IMR-90 (cell line): ENCODE measurements around the gene MRPL44. TPM values are rescaled to one million over a fixed set of nuclear protein-coding genes. Genes with fewer than 3 reads are reported as not detected.

Experiments
- ATAC-seq: fragments of 200-7000 bp; cut with Tn5 transposase; 2 replicates; pipeline ENCODE4 v1.9.1; 2020; ENCODE audit warnings: low read depth, mild to moderate bottlenecking, moderate library complexity
- BruUV-seq: library from RNA; stranded (reverse); fragments of 400-500 nt; replicated peaks from 2 replicates; lab custom pipeline; 2021; lab: Mats Ljungman, UMichigan
- CTCF ChIA-PET: fragments of 300-600 bp; formaldehyde crosslinking; extraction: SDS; loops from one replicate; lab custom pipeline; 2021; ENCODE audit warnings: antibody characterized with exemption; lab: Yijun Ruan, JAX
- POLR2A ChIA-PET: fragments of 300-600 bp; sonication (Branson Sonifier 250); formaldehyde crosslinking; loops from one replicate; lab custom pipeline; 2022; ENCODE audit warnings: antibody characterized with exemption; ENCODE audit not compliant: unreplicated experiment; lab: Charles Lee
- DNase-seq: peaks from one replicate; pipeline ENCODE4 v3.0.0; 2013
- H2AFZ ChIP-seq: replicated peaks from 2 replicates; pipeline ENCODE3; 2013; ENCODE audit warnings: low read length, mild to moderate bottlenecking; ENCODE audit not compliant: poor library complexity
- H2AK5ac ChIP-seq: 2 replicates; pipeline ENCODE4 v1.6.1; 2013; ENCODE audit warnings: low read depth, low read length, inconsistent platforms
- H2AK9ac ChIP-seq: replicated peaks from 2 replicates; pipeline ENCODE3; 2013; ENCODE audit warnings: mild to moderate bottlenecking, low read depth, low read length, moderate library complexity; ENCODE audit not compliant: poor library complexity
- H2BK120ac ChIP-seq: 2 replicates; pipeline ENCODE4 v1.6.1; 2013; ENCODE audit warnings: low read depth, low read length, inconsistent platforms
- H2BK15ac ChIP-seq: 3 replicates; pipeline ENCODE4 v1.6.1; 2013; ENCODE audit warnings: low read depth, low read length, inconsistent platforms
- H2BK20ac ChIP-seq: 2 replicates; pipeline ENCODE4 v1.6.1; 2013; ENCODE audit warnings: low read depth, mild to moderate bottlenecking, inconsistent platforms, low read length, moderate library complexity
- H2BK5ac ChIP-seq: 2 replicates; pipeline ENCODE4 v1.6.1; 2013; ENCODE audit warnings: mild to moderate bottlenecking, low read depth, low read length, inconsistent platforms; ENCODE audit not compliant: poor library complexity, severe bottlenecking
- H3K14ac ChIP-seq: replicated peaks from 2 replicates; pipeline ENCODE4 v1.6.1; 2013; ENCODE audit warnings: low read depth, low read length, inconsistent platforms
- H3K18ac ChIP-seq: 2 replicates; pipeline ENCODE4 v1.6.1; 2013; ENCODE audit warnings: low read depth, low read length, control low read depth
- H3K23ac ChIP-seq: 2 replicates; pipeline ENCODE4 v1.6.1; 2013; ENCODE audit warnings: low read depth, low read length, inconsistent platforms
- H3K27ac ChIP-seq: 2 replicates; pipeline ENCODE4 v1.5.1; 2013; ENCODE audit warnings: mild to moderate bottlenecking, control low read depth, low read length; ENCODE audit not compliant: insufficient read depth
- H3K27me3 ChIP-seq: 2 replicates; pipeline ENCODE4 v1.6.1; 2013; ENCODE audit warnings: low read length; ENCODE audit not compliant: control insufficient read depth, insufficient read depth
- H3K36me3 ChIP-seq: 2 replicates; pipeline ENCODE4 v1.6.1; 2013; ENCODE audit warnings: low read length, mixed read lengths; ENCODE audit not compliant: control insufficient read depth, insufficient read depth
- H3K4ac ChIP-seq: 2 replicates; pipeline ENCODE4 v1.6.1; 2013; ENCODE audit warnings: low read depth, low read length, inconsistent platforms
- H3K4me1 ChIP-seq: 2 replicates; pipeline ENCODE4 v1.6.1; 2013; ENCODE audit warnings: low read length, mixed read lengths; ENCODE audit not compliant: control insufficient read depth, insufficient read depth
- H3K4me2 ChIP-seq: 2 replicates; pipeline ENCODE4 v1.6.1; 2013; ENCODE audit warnings: low read depth, mild to moderate bottlenecking, control low read depth, low read length, moderate library complexity
- H3K4me3 ChIP-seq: 2 replicates; pipeline ENCODE4 v1.5.1; 2013; ENCODE audit warnings: low read depth, mild to moderate bottlenecking, control low read depth, low read length, moderate library complexity; ENCODE audit not compliant: insufficient read depth
- H3K56ac ChIP-seq: 2 replicates; pipeline ENCODE4 v1.6.1; 2013; ENCODE audit warnings: low read length, inconsistent platforms; ENCODE audit not compliant: insufficient read depth; ENCODE audit errors: extremely low read depth
- H3K79me1 ChIP-seq, 2 experiments: 2 replicates each; pipeline ENCODE4 v1.6.1; 2013; ENCODE audit warnings: low read length in 2 of 2, inconsistent platforms in 1 of 2, low read depth in 1 of 2
- H3K9ac ChIP-seq: 2 replicates; pipeline ENCODE4 v1.6.1; 2013; ENCODE audit warnings: low read depth, low read length, control low read depth
- H3K9me1 ChIP-seq: 2 replicates; pipeline ENCODE4 v1.6.1; 2013; ENCODE audit warnings: low read length, inconsistent platforms; ENCODE audit not compliant: insufficient read depth
- H3K9me3 ChIP-seq: 2 replicates; pipeline ENCODE4 v1.6.1; 2013; ENCODE audit warnings: low read length; ENCODE audit not compliant: control insufficient read depth, insufficient read depth
- H4K20me1 ChIP-seq: 2 replicates; pipeline ENCODE4 v1.6.1; 2013; ENCODE audit warnings: low read length, inconsistent platforms; ENCODE audit not compliant: insufficient read depth
- H4K5ac ChIP-seq: 2 replicates; pipeline ENCODE4 v1.6.1; 2013; ENCODE audit warnings: mild to moderate bottlenecking, low read depth, low read length, control low read depth
- H4K8ac ChIP-seq, 2 experiments: 2 replicates each; pipeline ENCODE4 v1.6.1; 2013; ENCODE audit warnings: low read depth in 2 of 2, low read length in 2 of 2, control low read depth in 1 of 2, inconsistent platforms in 1 of 2
- H4K91ac ChIP-seq: 2 replicates; pipeline ENCODE4 v1.6.1; 2013; ENCODE audit warnings: low read depth, low read length, inconsistent platforms; ENCODE audit not compliant: insufficient read depth
- BHLHE40 ChIP-seq: fragments of 150-350 bp; IDR thresholded peaks from 2 replicates; pipeline ENCODE4 v1.6.1; 2016; ENCODE audit warnings: mild to moderate bottlenecking, low read depth, low read length
- CEBPB ChIP-seq: IDR thresholded peaks from 2 replicates; pipeline ENCODE4 v1.6.1; 2012; ENCODE audit warnings: low read depth, low read length, improper control_type of control experiment
- CTCF ChIP-seq: conservative IDR thresholded peaks from 2 replicates; pipeline ENCODE4 v1.5.1; 2012; ENCODE audit warnings: mild to moderate bottlenecking, low read depth, low read length, improper control_type of control experiment
- FOS ChIP-seq: fragments of 150-350 bp; IDR thresholded peaks from 2 replicates; pipeline ENCODE4 v1.6.1; 2016; ENCODE audit warnings: low read depth, low read length
- MAFK ChIP-seq: IDR thresholded peaks from 2 replicates; pipeline ENCODE4 v1.6.1; 2012; ENCODE audit warnings: low read depth, low read length, improper control_type of control experiment
- MAZ ChIP-seq: IDR thresholded peaks from 2 replicates; pipeline ENCODE4 v1.6.1; 2012; ENCODE audit warnings: low read depth, mild to moderate bottlenecking, low read length, improper control_type of control experiment, moderate library complexity, borderline replicate concordance
- MXI1 ChIP-seq: IDR thresholded peaks from 2 replicates; pipeline ENCODE4 v1.6.1; 2012; ENCODE audit warnings: low read depth, mild to moderate bottlenecking, low read length, moderate library complexity, borderline replicate concordance
- NFE2L2 ChIP-seq: fragments of 150-350 bp; IDR thresholded peaks from 2 replicates; pipeline ENCODE4 v1.6.1; 2016; ENCODE audit warnings: low read depth, mild to moderate bottlenecking, low read length
- POLR2A ChIP-seq: IDR thresholded peaks from 2 replicates; pipeline ENCODE4 v1.6.1; 2012; ENCODE audit warnings: mild to moderate bottlenecking, low read depth, low read length
- RAD21 ChIP-seq: IDR thresholded peaks from 2 replicates; pipeline ENCODE4 v1.6.1; 2012; ENCODE audit warnings: low read length, improper control_type of control experiment
- RCOR1 ChIP-seq: IDR thresholded peaks from 2 replicates; pipeline ENCODE4 v1.6.1; 2012; ENCODE audit warnings: mild to moderate bottlenecking, low read length, improper control_type of control experiment; ENCODE audit not compliant: insufficient replicate concordance
- RFX5 ChIP-seq: IDR thresholded peaks from 2 replicates; pipeline ENCODE4 v1.8.0; 2012; ENCODE audit warnings: low read depth, mild to moderate bottlenecking, low read length, moderate library complexity
- SMC3 ChIP-seq: fragments of 150-350 bp; IDR thresholded peaks from 2 replicates; pipeline ENCODE4 v1.6.1; 2016; ENCODE audit warnings: low read depth, mild to moderate bottlenecking, antibody characterized with exemption, low read length, moderate library complexity
- USF2 ChIP-seq: fragments of 150-350 bp; IDR thresholded peaks from 2 replicates; pipeline ENCODE4 v1.6.1; 2017; ENCODE audit warnings: mild to moderate bottlenecking, antibody characterized with exemption, low read length, low read depth
- WGBS, 2 experiments: methylation state at CpG; one replicate each; pipeline versions ENCODE4 v1.1.5 to v1.1.7; 2013; ENCODE audit warnings: missing lambda C conversion rate in 2 of 2; ENCODE audit not compliant: insufficient read length in 1 of 2; ENCODE audit errors: extremely low coverage in 2 of 2; 5-methylcytosine and 5-hydroxymethylcytosine counted together
- dilution Hi-C: fragments of 300-500 bp; cut with HindIII; formaldehyde crosslinking; loops from one replicate; pipeline ENCODE4 v1.14.3; 2018; ENCODE audit warnings: low sequenced_read_pairs; ENCODE audit not compliant: unreplicated experiment
- in situ Hi-C: fragments of 300-500 bp; cut with MboI; formaldehyde crosslinking; loops from 3 replicates; pipeline ENCODE4 v1.14.3; 2019; ENCODE audit warnings: low sequenced_read_pairs, inconsistent platforms, mixed read lengths
- intact Hi-C: fragments of 100-400 bp; cut with micrococcal nuclease; formaldehyde crosslinking; loops from 2 replicates; pipeline ENCODE4 v1.10.0; 2022
- polyA plus RNA-seq, 3 experiments: library from polyadenylated mRNA; depleted of rRNA; stranded (reverse); fragments of >200 nt; gene quantifications; 2 replicates each; pipeline ENCODE4 v1.2.3, GENCODE V29; 2012; ENCODE audit warnings: low replicate concordance in 1 of 3
- total RNA-seq: library from RNA; depleted of rRNA; stranded (reverse); fragments of >200 nt; gene quantifications from 2 replicates; pipeline ENCODE4 v1.2.3, GENCODE V29; 2012

The MRPL44 gene
- total and polyA plus RNA-seq, 2 of the 4 experiments (the other 2 are of a cell fraction) = 18.6 to 20.1 TPM

- dilution Hi-C loops = no loop called here
These were observed 32.1 kb downstream of the MRPL44 start for GRCh38 chr2:223989206-223989855.

More at GRCh38 chr2:223989206-223989855, 32.1 kb downstream of the MRPL44 start:
- no peak overlapping the region for H3K14ac ChIP-seq
- H3K4me1 ChIP-seq = peaks cover 7% of the 10 kb centered on the region; the same call in 1 of the 2 replicates
- no peaks in the 10 kb centered on the region for H3K9me3 ChIP-seq
- H4K5ac ChIP-seq = no peak overlapping the region
- no peak overlapping the region for H2BK15ac ChIP-seq
- intact Hi-C loops = no loop called here
- no peaks in the 10 kb centered on the region for H4K20me1 ChIP-seq
- WGBS, 2 experiments = 87% methylated on average over 6 of the region's 10 CpGs; no CpG with 5 or more reads in 1 of the 2 experiments
- no peak overlapping the region for H3K4me3 ChIP-seq
- no peak overlapping the region for H3K9ac ChIP-seq
- H3K36me3 ChIP-seq = peaks cover 14% of the 10 kb centered on the region
- TF ChIP-seq RFX5 (no peak), SMC3 (no peak), MAZ (no peak), BHLHE40 (no peak), CTCF (no peak), POLR2A (no peak), RCOR1 (no peak), NFE2L2 (no peak), FOS (no peak), MXI1 (no peak), CEBPB (no peak), RAD21 (no peak), USF2 (no peak), MAFK (no peak)
- H3K56ac ChIP-seq = no peak overlapping the region
- H2BK5ac ChIP-seq = no peak overlapping the region
- no peak overlapping the region for H3K4me2 ChIP-seq
- no peak overlapping the region for H2AK9ac ChIP-seq
- no peaks in the 10 kb centered on the region for H3K79me1 ChIP-seq
- H4K8ac ChIP-seq = no peak overlapping the region
- no peak for DNase-seq
- CTCF ChIA-PET = interaction anchor here (1.1 to 1.6 kb wide), 2 partner anchors 19 to 64 kb away, joined by 4 read pairs; no protein-coding TSS in a partner anchor
- no peak overlapping the region for H3K18ac ChIP-seq
- H3K23ac ChIP-seq = no peak overlapping the region
- H3K27ac ChIP-seq = no peak overlapping the region
- no peak overlapping the region for H4K91ac ChIP-seq
- no peak overlapping the region for H2BK20ac ChIP-seq
- ATAC-seq = no peak
- POLR2A ChIA-PET = no interaction called here
- in situ Hi-C loops = loop anchor here (10.0 kb wide), 1 partner anchor 655 kb away; no protein-coding TSS in a partner anchor
- H3K9me1 ChIP-seq = no peaks in the 10 kb centered on the region; the same call in 1 of the 2 replicates
- BruUV-seq = no TSS peak
- H3K27me3 ChIP-seq = no peaks in the 10 kb centered on the region
- no peak overlapping the region for H2AK5ac ChIP-seq
- H2BK120ac ChIP-seq = no peak overlapping the region
- no peak overlapping the region for H2AFZ ChIP-seq
- H3K4ac ChIP-seq = no peak overlapping the region
